Cerebellar cortex (tissue), 1 donor: Measurements from ENCODE around the gene MBP.

Experiments used
- DNase-seq: peaks from one replicate; pipeline ENCODE4 v3.0.0-alpha.2; 2015; ENCODE audit warnings: low spot score

The MBP gene

DNA sequence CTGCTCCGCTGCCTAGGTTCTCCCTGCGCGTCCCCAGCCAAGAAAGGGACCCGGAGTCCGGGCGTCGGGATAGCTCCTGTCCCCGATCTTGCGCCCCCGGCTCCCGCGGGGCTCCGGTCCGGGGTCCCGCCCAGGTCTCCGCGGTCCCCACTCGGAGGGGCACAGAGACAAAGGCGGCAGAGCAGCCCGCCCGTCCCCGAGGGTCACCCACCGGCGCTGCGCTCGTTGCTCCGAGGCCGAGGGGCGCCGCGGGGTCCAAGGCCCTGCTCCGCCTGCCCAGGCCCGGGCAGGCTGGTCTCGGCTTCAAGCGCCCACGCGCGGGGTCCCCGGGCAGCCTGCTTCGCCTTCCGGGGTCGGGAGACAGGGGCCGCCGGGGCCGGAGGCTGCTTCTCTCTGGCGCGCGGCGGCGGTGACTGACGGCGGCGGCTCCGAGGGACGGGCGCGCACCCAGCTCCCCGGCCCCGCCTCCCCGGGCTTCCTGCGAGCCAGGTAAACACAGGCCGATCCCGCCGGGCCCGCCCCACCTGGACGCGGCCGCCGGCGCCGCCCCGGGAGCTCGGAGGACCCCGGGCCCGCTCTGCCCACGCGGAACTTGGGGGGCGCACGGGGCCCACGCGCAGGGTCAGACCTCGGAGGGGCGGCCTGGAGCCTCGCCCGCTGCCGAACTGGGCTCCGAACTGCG is at the start of gene MBP:
Gene MBP (minus strand): TSS at position 415 of the 682 bp plus-strand sequence. CDS start 27,522 bp downstream, outside the sequence.
- DNase-seq, result no peak

DNA sequence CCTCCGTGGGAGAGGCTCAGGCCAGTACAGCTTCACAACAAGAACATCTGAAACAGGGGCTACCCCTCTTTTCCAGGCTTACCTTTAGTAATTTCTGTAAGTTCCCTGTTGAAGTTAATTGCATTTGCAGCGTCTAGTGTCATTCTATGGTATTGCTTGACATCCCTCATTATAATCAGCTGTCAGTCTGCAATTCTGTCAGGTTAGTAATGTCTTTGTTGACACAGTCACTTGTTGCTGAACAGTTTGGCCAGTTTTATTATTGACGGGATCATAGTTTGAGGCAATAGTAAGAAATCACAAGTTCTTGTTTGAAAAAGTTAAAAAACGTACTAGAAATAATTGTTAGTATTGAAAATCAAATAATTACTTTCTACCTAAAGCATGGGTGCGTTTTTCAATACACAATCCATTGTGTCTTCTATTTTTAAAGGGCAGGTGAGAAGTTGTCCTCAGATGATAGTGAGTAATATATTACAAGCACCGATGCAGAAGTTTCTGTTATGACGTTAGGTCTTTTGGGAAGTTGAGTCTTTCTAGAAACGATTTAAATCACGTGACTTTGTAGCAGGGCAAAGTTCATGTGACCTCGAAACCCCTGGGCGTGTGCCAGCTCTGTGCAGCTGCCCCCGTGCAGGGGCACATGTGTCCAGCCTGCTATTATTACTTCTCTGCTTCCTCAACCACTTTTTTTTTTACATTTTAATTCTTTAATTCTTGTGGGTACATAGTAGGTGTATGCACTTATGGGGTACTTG is 49.5 kb upstream of the MBP start:
- DNase-seq, result no peak

DNA sequence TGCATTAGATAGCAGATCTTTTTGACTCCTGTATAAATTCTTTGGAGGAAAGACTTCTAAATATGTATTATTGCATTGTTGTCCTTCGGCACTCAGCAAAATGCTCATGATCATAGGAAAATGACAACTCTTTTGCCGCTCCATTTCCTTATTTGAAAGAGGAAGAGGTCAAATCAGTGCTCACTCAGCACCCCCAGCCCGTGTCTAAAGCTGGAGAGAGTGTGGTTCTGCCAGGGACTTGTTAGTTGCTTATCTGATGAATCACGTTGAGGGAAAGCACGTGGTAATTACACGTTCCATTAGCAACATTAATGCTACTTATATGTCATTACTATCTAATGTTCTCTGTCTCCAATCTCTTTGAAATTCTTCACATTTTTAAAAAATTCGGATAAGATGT is 46.0 kb upstream of the MBP start:
- no peak for DNase-seq

DNA sequence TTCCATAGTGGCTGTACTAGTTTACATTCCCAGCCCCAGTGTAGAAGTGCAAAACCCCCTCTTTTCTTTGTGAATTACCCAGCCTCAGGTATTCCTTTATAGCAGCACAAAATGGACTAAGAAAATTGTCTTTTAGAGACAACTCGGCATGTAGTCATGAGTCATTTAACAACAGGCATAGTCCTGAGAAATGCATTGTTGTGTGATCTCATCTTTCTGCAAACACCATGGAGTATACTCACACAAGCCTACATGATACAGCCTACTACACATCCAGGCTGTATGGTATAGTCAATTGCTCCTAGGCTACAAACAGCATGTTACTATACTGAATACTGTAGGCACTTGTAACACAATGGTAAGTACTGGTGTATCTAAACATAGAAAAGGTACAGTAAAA is 44.4 kb upstream of the MBP start:
- DNase-seq, result no peak

DNA sequence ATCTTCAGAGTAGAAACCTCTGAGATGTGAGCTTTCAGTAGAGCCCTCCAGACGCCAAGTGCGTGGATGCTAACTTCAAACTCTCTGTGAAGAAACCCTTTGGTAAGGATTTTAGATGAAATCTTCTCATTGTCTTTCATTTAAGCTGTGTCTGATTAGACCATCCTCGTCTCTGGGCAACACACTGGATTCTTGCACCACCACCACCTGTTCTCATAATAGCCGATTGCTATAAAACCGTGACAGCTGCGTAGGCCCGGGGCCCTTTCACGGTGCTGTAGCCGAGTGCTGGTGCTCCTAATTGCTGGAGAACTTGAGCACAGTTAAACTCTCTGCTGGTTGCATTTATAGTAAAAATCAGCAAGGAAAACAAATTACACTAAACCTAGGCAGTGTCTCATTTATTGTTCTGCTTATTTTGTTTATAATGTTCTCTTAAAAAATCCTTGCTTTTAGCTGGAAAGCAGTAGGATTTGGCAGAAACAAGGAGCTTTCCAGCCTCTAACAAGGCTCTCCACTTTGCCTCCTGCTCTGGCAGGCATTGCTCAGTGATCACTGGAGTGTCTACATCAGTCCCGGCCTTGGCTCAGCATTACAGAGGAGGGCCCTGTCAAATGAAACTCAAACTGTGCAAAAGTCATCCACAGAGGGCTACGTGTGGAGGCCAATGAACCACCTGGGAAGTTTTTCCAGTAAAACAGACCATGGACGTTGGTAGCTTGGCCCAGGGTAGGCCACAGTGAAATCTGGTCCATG is 40.9 kb upstream of the MBP start:
- no peak for DNase-seq

DNA sequence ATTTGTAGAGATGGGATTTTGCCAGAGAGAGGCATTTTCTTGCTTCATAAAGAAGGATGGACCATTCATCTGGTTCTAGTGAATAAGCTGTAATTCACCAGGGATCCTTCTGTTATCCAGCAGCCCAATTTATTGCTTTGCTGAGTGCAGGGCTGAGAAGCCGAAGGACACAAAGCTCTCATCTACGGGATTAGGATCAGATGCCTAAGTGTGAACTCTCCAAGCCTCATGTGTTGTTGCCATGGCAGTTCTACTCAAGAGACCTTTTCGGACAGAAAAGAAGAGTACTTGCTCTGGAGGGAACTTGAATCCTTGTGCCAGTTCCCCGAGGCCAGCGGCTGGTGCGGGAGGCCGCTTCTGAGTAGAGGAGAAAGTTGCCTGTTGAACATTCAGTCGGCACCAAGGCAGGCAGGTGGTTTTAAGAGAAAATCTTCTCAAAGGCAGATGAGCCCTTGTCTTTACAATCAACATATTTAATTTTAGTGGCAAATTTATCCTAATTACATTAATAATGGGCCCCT is 38.4 kb upstream of the MBP start:
- no peak for DNase-seq

DNA sequence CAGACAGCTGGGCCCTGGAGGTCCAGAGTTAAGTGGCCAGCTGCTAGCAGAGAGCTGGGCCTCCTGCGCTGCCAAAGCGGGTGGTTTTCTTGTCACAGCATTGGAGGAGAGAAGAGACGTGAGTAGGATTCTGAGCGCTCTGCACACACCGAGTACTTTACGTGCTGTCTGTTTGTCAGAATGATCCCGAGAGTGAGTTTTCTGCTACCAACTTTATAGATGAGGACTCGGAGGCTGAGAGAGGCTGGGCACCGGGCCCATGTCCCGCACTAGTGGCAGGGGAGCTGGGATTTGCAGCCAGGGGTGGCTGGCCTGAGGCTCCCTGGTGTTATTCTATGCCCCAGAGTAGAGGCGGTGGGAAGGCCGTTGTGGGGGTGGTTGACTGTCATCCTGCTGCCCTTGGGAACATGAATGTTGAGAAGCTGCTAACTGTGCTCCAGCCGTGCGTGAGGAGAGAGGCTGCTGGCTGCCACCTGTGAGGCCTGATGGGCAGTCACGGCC is 36.3 kb upstream of the MBP start:
- no peak for DNase-seq

DNA sequence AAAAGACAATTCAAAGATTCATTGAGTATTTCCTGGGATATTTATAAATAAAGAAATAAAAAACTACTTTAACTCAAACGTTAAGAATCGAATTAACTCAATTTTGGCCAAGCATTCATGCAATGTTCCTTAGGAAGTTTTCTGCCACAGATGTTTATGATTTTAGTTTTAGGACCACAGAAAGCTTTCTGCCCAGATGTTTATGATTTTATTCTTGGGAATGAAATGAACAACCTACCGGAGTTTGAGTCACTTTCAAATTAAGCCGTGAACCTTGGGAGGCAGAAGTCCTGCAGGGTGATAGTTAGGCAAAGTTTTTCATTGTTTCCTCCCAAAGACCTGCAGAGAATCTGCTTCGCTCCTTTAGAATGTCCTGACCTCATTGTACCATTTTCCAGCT is 34.7 kb upstream of the MBP start:
- no peak for DNase-seq

DNA sequence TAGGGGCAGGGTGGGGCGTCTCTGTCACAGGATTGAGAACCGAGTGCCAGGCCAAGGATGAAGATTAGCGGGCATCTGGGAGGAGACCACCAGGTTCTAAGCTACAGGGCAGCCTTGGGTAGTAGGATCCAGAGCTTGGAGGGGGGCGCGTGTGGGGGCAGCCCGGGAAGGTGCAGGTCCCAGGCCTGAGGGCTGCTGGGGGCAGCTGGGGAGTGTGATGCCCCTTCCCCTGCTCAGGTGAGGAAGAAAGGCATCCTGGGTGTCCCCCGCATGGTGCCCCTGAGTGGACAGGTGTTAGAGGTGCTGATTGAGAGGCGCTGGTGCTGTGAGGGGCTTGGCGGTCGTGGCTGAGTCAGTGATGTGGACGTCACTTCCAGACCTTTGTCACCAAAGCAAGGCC is 33.9 kb upstream of the MBP start:
- no peak for DNase-seq

DNA sequence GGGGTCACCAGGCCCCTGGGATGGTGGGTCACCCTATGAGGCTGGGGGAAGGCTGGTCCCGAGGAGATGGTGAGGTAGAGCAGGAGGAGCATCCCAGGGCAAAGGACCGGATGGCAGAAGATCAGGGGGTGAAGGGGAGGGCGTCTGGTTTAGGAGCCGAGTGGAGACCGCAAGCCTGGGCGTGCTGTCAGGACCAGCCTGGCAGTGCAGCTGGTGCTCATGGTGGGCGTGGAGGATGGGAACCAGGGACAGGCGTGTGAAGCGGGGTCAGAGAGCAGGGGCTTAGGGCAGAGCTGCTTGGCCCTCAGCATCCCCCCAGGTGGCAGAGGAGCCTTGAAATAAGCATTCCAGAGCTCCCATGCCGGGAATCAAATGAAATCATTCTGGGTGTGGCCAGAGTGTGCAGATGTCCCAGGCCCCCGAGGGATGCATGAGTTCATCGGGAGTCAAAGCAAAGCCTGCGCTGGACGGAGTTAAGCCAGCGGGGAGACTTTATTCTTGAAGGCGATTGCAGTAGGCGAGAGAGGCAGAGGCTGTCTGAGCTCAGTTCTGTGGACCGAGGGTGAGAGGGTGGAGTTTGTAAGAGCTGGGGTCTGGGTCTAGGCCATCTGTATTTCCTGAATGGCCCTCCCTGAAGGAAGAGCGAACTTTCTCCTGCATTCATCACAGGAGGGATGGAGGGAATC is 33.1 kb upstream of the MBP start:
- DNase-seq, result no peak

DNA sequence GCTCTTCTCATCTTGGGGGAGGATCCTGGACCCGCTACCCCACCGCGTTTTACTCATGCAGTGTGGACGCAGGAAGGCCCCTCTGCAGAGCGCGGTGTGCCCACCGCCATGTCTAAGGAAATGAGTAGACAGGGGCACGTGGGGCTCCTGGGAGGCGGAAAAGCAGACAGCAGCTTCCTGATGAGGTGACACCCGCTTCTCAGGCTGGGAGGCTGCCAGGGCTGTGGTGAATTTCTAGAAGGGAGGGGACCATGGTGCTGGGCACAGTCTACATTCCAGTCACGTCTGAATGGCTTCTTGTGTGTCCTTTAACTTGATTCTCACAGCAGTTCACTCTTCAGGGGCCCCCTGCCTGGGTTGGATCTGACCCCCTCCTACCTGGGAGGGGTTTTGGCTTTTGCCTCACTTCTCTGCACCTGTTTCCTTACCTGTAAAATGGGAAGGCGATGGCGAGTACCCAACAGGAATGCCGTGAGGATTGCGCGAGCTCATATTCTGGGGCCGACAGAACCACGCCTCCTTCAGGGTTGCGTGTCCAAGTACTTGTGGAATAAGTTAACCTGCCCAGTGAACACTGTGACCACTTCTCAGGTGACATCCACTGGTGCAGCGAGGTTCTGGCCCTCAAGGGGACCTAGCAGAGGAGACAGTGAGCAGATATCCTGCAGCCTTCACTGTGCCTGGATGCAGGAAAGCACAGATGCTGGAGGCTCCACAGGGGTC is 32.3 kb upstream of the MBP start:
- DNase-seq, result no peak

DNA sequence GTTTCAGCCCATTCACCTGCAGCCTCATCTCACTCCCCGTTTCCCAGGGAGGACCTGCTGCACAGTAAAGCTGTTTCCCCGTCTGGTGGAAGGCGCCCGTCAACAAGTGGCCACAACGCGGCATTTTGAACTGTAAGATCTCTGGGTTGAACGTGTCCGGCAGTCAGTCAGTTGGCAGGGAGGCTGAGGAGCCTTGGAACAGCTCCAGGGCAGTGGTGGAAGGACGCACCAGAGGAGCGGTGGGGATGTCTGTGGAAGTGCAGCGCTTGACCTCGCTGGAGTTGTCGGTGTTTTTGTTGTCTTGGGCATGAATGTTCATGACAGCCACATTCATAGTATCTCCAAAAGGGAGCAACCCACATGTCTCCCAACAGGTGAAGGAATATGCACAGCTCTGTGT is 31.4 kb upstream of the MBP start:
- DNase-seq, result no peak

DNA sequence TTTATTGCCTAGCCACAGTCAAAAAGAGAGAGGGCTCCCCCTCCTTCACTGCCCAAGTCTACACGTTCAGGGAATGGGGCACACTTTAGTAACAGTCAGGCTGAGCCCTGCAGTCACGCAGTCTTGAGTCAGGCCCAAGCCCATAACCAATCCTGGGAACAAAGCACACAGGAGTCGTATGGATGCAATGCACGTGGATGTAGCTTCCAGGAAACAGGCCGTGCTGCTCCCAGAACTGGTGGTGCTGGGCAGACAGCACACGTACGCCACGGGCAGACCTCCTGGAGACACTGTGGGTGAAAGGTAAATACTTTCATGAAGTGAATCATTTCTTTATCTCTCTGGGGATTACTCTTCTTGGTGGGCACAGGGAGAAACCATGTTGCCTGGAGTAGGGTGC is 30.0 kb upstream of the MBP start:
- no peak for DNase-seq

DNA sequence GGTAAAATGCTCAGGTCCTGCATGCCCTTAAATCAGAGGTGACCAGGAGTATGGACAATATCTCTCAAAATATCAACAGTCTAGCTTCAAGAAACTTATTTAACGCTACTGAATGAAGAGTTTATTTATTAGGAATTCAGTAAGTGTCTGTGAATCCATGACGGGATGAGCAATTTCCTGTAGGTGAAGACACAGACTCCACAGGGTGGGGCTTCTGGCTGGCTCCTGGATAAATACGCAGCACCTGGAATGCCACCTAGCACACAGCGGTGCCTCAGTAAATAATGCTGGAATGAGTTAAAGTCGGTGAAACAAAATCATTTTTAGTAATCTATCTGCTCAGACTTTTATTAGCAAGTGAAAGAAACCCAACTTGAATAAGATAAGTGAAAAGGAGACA is 29.4 kb upstream of the MBP start:
- DNase-seq, result no peak

DNA sequence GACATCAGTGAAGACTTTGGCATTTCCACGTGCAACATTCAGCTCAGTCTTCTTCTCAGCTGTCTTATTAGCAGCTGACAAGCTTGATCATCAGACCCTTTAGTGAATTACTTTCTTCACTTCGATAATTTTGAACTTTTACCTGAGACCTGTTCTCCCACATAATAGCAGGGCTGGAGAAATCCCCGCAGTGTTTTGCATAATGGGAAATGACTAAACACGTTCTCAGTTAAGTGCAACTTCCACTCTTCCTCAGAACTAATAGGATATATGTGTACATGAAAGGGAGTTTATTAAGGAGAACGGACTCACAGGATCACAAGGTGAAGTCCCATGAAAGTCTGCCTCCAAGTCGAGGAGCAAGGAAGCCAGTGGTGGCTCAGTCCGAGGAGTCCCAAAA is 28.8 kb upstream of the MBP start:
- DNase-seq, result no peak

DNA sequence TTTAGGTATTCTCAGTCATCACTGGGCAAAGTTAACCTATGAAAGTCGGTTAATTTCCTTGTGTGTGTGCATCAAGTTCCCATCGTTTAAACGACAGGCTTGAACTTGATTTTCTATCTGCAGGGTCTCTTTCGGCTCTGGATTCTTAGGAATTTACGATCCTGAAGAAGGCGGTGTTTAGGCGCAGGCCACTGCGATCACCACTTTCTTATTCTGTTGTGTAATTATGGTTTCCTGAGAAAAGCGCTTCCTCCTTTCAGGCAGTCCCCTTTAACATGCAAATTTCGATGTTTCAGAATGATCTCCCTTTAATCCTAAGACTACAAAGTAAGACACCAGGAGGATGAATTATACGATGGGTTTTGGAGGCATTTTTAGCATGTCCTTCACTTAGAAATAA is 27.9 kb upstream of the MBP start:
- DNase-seq, result no peak

DNA sequence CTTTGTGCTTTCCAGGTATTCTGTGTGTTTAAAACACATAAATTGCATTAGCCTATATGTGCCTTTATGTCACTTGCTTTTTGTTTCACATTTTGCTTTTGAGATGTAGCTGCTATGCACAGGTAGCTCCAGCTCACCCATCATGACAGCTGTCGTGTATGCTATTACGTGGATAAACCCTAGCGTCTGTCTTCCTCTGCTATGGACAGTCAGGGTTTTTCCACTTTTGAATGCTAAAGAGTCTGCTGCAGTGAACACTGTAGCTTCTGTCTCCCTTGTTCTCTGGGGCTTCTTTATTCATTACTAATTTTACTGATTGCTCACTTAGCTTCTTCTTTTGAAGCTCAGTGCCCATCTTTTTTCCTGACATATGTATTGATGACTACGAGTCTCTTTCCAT is 24.7 kb upstream of the MBP start:
- DNase-seq, result no peak

DNA sequence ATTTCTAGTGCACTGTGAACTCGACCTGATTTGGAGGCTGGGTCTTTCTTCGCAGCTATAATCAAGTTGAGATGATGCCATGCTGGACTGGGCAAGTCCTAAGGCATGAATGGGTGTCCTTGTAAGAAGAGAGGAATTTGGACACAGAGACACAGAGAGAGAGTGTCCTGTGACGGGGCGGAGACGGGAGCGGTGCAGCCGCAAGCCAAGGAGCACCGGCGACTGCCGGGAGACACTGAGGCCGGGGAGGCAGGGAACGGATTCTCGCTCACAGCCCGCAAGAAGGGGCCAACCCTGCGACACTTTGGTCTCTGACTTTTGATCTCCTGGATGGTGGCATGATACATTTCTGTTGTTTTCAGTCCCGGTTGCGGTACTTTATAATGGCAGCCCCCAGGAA is 22.4 kb upstream of the MBP start:
- no peak for DNase-seq

DNA sequence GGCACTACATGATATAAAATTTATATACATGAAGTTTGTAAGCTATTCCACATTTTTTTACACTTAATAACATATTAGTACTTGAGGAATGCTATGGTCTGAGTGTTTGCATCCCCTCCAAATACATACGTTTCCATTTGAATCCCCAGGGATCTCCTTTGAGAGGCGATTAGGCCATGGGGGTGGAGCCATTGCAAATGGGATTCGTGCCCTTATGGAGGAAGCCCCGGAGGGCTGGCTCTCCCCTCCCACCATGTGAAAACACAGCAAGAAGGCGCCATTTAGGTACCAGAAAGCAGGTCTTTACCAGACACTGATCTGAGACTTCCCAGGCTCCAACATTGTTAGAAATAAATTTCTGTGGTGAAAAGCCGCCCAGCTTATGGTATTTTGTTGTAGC is 20.8 kb upstream of the MBP start:
- no peak for DNase-seq

DNA sequence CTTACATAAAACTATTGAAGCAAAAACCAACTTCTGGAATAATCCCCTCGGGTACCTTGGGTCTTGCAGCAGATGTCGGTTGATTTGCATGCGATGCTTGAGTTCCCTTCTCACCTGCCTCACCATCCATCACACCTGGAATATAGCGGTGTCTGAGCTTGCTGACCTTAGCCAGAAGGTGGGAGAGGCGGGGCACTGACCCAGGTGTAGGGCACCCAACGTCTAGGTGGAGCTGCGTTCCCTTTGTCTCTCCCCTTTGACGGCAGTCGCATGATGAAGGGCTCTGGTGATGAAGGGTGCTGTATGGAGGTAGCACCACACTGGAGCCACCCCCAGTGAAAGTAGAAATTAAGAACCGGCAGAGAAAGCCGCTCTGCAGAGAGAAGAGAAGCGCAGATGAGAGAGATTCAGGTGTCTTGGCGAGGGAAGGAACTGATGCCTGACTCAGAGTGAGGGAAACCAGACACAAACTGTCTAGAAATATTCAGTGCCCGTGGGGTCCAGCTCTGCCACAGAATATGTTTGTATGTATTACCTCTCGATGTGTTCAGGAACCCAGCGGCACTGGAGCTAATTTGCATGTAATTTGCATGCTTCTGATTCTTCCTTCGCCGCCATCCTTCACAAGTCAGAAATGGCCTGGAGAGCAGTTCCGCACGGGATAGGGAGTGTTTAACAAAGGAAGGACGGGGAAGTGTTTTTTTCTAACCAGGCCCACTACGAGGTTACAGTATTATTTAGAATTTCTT is 19.4 kb upstream of the MBP start:
- DNase-seq, result no peak
